NCI-H2196 treated with DMSO at 0.1 percent for 48 hours (cell line): Measurements from ENCODE around the gene NPS.

ENCODE experiments used
- DNase-seq: peaks from one replicate; lab custom pipeline; 2025; ENCODE audit not compliant: unreplicated experiment; lab: John Stamatoyannopoulos, UW

Gene NPS, protein sequence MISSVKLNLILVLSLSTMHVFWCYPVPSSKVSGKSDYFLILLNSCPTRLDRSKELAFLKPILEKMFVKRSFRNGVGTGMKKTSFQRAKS

DNA sequence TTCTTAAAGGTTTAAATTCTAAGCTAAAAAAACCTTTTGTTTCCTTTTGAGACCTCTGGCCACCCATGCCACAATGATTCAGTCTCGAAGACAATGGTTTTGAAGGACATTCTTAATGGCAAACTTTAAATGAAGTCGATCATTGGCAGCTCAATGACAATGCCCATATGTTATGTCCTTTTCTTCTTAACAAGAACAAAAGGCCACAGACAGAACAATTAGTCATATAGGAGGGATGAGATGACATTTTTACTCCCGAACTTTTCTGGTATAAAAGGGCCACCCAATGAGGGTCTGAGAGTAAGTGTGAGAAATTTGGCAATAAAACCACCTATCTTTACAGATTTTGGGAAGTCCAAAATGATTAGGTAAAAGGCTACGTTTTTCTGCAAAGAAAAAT, at the start of gene NPS:
NPS (plus strand) TSS at position 301 of the 400 bp plus-strand sequence; CDS start at position 361, 60 bp downstream.
- no peak for DNase-seq

GRCh38 chr10:127500127-127500526, 49.0 kb upstream of the NPS start:
- no peak for DNase-seq

DNA sequence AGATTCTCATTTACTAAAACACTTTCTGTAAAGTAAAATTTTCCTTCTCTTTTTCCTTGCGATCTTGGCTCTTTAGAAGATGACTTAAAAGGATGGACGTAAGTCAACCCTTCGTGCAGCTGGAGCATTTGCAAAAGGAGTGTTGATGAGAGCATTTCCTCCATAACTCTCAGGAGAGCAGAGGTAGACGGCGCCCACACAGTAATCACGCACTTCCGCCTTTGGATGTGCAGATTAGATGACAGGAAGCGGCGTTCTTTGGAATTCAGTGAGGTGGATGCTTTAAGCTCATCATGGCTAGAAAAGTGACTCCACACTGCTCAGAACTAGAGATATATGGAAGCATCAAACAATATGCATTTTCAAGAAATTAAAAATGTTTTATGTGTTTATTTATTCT, 43.0 kb upstream of the NPS start:
- DNase-seq = no peak

- DNase-seq = no peak
Measured at GRCh38 chr10:127522298-127522697, 26.8 kb upstream of the NPS start.

DNA sequence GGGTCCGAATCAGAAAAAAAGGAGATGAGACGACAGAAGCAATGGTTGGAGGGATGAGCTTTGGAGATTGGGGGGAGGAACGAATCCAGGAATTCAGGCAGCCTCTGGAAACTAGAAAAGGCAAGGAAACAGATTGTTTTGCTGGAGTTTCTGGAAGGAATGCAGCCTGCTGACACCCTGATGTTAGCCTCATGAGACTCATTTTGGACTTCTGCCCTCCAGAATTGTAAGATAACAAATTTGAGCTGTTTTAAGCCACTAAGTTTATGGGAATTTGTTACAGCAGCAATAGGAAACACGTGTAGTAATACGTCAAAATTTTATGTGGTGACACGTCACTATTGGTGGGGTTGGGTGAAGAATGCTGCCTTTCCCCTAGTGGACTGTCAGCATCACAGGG, 25.6 kb upstream of the NPS start:
- no peak for DNase-seq

DNA sequence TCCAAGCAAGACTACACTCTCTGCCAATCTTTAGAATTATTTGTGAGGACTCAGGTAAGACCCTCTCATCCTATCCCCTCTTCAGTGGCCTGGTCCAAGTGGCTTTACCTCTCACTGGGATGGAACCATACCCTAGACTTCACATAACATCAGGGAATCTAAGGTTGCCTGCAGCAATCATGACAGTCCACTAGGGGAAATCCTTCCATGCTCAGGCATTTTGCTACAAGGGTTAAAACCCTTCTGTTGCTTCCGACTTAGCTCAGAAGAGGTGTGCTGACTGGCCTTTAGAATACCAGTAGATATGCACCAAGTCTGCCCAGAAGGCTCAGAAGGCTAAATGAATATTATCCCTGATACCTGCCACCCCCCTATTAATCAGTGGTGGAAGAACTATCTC, 24.9 kb upstream of the NPS start:
- no peak for DNase-seq

GRCh38 chr10:127524908-127525665, 24.0 kb upstream of the NPS start:
- DNase-seq = no peak

DNA sequence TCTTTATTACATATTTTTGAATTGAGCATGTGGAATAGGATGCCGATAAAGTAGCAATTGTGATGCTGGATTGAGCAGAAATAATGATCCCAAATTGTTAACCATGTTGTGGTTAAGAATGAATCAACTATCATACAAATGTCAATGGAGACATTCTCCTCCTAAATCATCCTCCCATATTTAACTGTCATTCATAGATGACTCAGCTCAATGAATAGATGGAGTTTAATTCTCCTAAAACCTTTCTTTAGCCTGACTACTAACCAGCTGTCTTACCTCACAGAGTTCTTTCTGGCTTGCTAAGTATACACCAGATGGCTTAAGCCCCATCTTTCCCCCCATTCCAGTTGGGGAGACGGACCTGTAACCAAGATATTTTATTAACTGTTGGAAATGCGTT, 23.4 kb upstream of the NPS start:
- DNase-seq = no peak

DNA sequence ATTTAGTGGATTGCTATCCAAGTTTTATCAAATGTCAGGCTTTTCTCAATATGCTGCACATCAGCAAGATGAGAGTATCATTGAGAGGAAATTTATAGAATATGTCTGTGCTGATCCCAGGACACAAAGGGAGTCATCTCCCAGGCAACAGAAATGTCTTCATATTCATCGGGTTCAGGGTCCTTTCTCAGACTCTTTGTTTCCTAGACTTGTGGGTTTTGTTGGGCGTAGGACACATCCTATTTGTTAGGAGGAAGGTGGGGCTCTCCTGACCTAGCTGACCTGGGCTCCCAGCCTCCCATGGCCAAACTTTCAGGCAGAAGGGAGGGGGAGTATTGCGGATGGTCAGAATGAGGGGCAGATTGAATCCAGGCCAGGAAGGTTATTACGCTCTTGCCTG, 22.9 kb upstream of the NPS start:
- DNase-seq = no peak

- no peak for DNase-seq
Measured at GRCh38 chr10:127527320-127527719, 21.8 kb upstream of the NPS start.

DNA sequence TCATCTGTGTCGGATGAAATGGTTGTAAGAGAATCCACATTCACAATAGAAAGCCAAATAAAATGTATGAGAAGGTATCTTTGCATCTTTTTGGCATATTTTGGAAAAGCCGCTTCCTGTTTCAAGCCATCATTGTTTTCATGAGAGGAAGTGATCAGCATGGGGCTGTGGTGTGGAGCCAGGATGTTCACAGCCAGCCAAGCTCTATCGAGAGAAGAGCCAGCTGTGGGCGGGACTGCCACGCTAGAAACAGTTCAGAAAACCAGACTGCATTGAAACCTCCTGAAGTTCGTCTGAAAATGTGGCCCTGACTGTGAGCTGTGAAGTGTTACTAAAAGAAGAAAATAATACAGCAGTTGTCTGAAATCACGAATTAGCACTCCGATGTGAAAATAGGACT, 21.2 kb upstream of the NPS start:
- no peak for DNase-seq

GRCh38 chr10:127532193-127532592, 16.9 kb upstream of the NPS start:
- no peak for DNase-seq

- DNase-seq = no peak
Measured at GRCh38 chr10:127532659-127533058, 16.4 kb upstream of the NPS start.

DNA sequence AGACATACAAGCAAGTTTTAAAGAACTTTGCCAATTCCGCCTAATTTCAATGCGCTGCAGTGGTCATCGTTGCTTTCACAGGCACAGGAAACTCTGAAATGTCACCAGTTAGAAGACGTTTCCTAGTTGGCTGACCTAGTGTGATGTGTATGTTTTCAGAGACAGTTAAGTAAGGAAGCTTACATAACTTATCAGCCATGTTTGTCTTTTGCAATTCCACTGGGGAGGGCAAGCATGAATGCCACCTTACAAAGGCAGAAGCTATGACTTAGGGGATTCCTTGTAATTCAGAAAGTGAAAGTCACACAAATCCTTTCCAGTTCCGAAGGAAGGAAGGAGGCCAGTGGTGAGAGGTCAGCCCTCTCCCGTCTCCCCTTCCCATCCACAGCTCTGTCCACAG, 15.0 kb upstream of the NPS start:
- no peak for DNase-seq

- DNase-seq = no peak
Measured at GRCh38 chr10:127534496-127534895, 14.6 kb upstream of the NPS start.

DNA sequence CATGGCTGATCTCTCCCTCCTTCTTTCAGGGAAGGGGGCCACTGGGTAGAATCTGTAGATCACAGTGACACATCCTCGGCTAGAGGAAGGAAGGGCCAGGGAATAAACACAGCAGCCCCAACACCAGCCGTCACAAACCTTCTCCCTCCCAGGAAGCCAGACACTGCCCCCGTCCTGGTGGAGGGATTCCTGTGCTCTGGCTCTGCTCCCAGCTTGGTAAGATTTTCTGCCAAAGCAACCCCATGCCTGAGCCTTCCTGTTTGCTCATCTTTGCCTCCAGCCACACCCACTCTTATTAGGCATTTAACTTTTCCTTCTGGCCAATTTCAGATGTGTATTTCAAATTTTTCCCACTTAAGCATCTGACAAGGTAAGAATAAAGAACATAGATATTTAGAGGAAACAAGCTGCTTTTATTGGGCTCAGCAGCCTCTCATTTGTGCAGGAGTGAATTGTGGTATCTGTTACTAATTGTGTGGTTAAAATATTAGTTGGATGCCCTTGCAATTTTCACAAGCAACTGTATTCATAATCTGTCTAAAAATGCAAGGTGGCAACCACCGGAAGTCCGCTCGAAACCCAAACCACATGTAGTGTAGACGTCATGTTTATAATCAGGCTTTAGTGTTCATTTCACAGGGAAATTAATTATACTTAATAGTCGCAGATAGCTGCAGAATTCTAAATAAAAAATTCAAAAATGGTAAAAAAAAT, 13.2 kb upstream of the NPS start:
- DNase-seq = no peak

GRCh38 chr10:127536972-127537760, 11.9 kb upstream of the NPS start:
- DNase-seq = no peak

GRCh38 chr10:127537924-127538323, 11.2 kb upstream of the NPS start:
- DNase-seq = no peak

- no peak for DNase-seq
Measured at GRCh38 chr10:127548022-127548421, 1.1 kb upstream of the NPS start.

DNA sequence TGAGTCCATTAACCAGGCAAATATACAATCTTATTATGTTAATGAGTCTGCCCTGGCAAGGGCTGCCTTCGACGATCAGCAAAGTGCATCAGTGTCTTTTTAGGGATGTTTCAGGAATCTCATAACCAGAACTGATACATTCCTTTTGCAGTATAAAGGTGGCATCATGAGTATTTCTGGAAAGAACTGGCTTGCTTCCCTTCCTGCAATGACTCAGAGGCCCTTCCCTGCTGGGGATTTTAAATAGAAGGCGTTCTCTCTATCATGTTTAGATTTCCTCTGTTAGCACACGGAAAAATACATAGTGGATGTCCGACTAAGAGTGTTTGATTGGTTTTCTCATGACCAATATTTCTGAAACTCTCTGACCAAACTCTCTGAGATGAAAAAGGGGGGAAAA, 1.8 kb downstream of the NPS start:
- no peak for DNase-seq

DNA sequence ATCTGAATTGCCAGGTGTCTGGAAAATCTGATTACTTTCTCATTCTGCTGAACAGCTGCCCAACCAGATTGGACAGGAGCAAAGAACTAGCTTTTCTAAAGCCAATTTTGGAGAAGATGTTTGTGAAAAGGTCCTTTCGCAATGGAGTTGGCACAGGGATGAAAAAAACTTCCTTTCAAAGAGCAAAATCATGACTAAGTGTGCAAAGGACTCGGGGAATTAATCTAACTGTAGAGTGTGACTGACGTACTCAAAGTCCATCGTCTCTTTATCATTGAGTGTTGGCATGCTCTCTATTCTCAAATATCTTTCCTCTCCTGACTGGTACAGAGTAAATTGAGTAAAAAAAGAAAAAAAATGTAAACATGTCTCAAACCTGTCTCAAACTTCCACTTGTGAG, 3.3 kb downstream of the NPS start:
- DNase-seq = no peak

GRCh38 chr10:127553417-127553816, 4.3 kb downstream of the NPS start:
- DNase-seq = no peak
